ENCODE measurements around the gene TIAM2. TPM values are rescaled to one million over a fixed set of nuclear protein-coding genes. Genes with fewer than 3 reads are reported as not detected.

TIAM2 gene
- total and polyA plus RNA-seq, 8 donors = 1.1 to 44.2 (median 5.5) TPM

DNA sequence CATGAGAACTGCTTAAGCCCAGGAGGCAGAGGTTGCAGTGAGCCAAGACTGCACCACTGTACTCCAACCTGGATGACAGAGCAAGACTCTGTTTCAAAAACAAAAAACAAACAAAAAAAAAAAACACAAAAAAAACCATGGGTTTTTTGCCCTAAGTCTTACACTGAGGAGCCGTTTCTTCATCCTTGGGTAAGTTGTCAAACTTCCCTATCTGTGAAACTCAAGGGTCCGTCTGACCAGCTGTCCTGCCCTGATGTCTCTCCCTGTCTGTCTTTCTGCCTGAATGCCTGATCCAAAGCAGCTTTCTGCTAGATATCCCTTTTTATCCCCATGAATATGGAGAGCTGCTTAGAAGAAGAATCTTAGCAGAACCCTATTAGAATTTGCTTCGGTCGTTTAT is 227.4 kb downstream of the TIAM2 start:
- no peak overlapping the region for H3K4me3 ChIP-seq
- no peak for DNase-seq
- 86 to 95% (median 90%) methylated on average over 4 of the region's 4 CpGs for WGBS, 5 donors
- no peaks in the 10 kb centered on the region for H3K36me3 ChIP-seq
- intact Hi-C loops (cut with DNase I; ENCODE audit: low total_unique reads) = no loop called here
- no peak overlapping the region for H3K27ac ChIP-seq
- H3K27me3 ChIP-seq = no peaks in the 10 kb centered on the region
- H3K9me3 ChIP-seq = no peaks in the 10 kb centered on the region
- H3K4me1 ChIP-seq = peaks cover 0 to 12% (median 0%) of the 10 kb centered on the region in 4 donors
- no peak for TF ChIP-seq POLR2A (IDR thresholded peaks at IDR 0.05)
- no peak for TF ChIP-seq POLR2AphosphoS5 (IDR thresholded peaks at IDR 0.05)
- no peak for TF ChIP-seq EP300 (IDR thresholded peaks at IDR 0.05)
- TF ChIP-seq, protein P1, sequence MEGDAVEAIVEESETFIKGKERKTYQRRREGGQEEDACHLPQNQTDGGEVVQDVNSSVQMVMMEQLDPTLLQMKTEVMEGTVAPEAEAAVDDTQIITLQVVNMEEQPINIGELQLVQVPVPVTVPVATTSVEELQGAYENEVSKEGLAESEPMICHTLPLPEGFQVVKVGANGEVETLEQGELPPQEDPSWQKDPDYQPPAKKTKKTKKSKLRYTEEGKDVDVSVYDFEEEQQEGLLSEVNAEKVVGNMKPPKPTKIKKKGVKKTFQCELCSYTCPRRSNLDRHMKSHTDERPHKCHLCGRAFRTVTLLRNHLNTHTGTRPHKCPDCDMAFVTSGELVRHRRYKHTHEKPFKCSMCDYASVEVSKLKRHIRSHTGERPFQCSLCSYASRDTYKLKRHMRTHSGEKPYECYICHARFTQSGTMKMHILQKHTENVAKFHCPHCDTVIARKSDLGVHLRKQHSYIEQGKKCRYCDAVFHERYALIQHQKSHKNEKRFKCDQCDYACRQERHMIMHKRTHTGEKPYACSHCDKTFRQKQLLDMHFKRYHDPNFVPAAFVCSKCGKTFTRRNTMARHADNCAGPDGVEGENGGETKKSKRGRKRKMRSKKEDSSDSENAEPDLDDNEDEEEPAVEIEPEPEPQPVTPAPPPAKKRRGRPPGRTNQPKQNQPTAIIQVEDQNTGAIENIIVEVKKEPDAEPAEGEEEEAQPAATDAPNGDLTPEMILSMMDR (IDR thresholded peaks at IDR 0.05) = no peak

DNA sequence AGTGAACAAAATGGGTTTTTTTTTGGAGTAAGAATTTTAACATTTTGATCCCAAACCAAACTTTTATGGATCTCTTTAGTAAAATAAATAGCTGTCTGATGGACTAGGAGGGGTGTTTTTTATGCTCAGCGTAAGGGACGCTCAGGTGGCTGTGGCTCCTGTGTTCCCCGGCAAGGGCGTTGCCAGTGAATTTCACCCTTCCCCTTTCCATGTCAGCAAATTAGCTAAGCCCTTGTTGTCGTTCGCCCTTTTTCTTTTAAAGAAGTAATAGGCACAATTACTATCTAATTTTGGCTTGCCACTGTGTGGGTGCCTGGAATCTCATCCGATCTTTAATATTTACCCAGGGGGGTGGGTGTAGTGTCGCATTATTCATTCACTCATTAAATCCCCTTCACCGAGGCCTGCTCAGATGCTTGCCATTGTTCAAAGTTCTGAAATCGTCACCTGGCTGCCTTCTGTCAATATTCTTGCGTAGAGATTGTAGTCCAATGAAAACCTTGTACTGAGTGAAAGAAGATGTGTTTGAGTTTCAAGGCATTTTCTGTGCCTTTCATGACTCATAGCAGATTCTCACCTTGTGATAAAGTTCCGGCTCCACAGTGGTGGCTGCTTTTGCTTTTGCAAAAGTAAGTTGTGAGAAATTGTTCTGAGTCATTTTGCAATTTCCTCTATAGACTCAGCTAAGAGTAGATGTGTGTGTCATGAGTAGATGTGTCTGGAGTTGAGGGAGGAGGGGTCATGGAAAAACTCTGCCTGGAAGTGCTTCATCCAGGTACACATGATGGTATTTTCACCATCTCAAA is 228.7 kb downstream of the TIAM2 start:
- peaks cover 0 to 15% (median 0%) of the 10 kb centered on the region in 4 donors for H3K4me1 ChIP-seq
- H3K27me3 ChIP-seq = no peaks in the 10 kb centered on the region
- WGBS, 5 donors = 65 to 76% (median 72%) methylated on average over 12 of the region's 12 CpGs
- DNase-seq = peak in 1 of 2 donors; percentile 71
- TF ChIP-seq, protein P1 (IDR thresholded peaks at IDR 0.05) = no peak
- no peak for TF ChIP-seq POLR2A (IDR thresholded peaks at IDR 0.05)
- TF ChIP-seq POLR2AphosphoS5 (IDR thresholded peaks at IDR 0.05) = no peak
- TF ChIP-seq EP300 (IDR thresholded peaks at IDR 0.05) = no peak
- no peaks in the 10 kb centered on the region for H3K36me3 ChIP-seq
- intact Hi-C loops (cut with DNase I; ENCODE audit: low total_unique reads) = no loop called here
- H3K27ac ChIP-seq = peak overlapping the region in 1 of 5 donors; percentile 13
- H3K4me3 ChIP-seq = no peak overlapping the region
- H3K9me3 ChIP-seq = no peaks in the 10 kb centered on the region

DNA sequence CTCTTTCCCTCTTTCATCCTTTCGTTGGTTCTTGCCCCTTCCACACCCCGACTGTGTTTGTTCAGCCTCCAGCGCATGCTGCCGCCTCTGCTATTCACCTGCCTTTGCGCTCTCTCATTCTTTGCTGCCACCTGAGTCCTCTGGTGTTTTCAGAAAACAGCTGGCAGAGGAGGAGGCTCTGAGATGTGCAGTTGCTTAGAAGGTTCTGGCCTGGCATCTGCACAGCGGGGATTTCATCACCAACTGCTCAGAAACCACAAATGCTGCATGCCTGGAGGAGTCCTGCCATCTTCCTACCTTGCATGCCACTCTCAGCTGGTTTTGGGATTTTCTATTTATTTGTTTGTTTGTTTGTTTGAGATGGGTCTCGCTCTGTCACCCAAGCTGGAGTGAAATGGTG is 229.5 kb downstream of the TIAM2 start:
- WGBS, 5 donors = 83 to 94% (median 87%) methylated on average over 7 of the region's 7 CpGs
- TF ChIP-seq EP300 (IDR thresholded peaks at IDR 0.05) = no peak
- no peak overlapping the region for H3K27ac ChIP-seq

DNA sequence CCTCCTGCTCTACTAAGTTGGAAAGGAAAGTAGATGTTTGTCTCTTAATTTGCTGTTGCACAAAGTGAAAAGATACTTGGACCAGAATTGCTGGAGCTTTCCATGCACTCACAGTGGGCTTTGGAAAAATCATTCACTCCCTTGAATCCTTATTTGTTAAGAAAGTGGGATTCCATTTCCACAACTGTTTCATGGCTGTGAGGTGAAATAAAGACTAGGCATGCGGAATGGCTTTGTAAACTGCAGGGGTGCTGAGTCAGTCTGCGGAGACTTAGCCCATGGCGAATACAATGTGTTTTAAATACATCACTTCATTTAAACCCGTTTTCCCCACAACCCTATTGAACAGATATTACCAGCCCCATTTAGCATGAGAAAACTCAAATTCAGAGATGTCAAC is 231.9 kb downstream of the TIAM2 start:
- WGBS, 5 donors = 86 to 96% (median 92%) methylated on average over 4 of the region's 4 CpGs
- Histone ChIP-seq H3K27ac (no peak overlapping the region), H3K9me3 (no peaks in the 10 kb centered on the region), H3K4me3 (no peak overlapping the region), H3K4me1 (peaks cover 0 to 5% (median 0%) of the 10 kb centered on the region in 4 donors), H3K27me3 (no peaks in the 10 kb centered on the region), H3K36me3 (no peaks in the 10 kb centered on the region)
- intact Hi-C loops (cut with DNase I; ENCODE audit: low total_unique reads) = no loop called here
- TF ChIP-seq, protein P1 (IDR thresholded peaks at IDR 0.05) = no peak
- TF ChIP-seq EP300 (IDR thresholded peaks at IDR 0.05) (no peak), POLR2AphosphoS5 (IDR thresholded peaks at IDR 0.05) (no peak), POLR2A (IDR thresholded peaks at IDR 0.05) (no peak)
- DNase-seq = no peak

More for the DNA sequence above, 229.5 kb downstream of the TIAM2 start:
- no peak overlapping the region for H3K4me3 ChIP-seq
- H3K27me3 ChIP-seq = no peaks in the 10 kb centered on the region
- DNase-seq = no peak
- intact Hi-C loops (cut with DNase I; ENCODE audit: low total_unique reads) = no loop called here
- peaks cover 0 to 16% (median 0%) of the 10 kb centered on the region in 4 donors for H3K4me1 ChIP-seq
- H3K9me3 ChIP-seq = no peaks in the 10 kb centered on the region
- H3K36me3 ChIP-seq = no peaks in the 10 kb centered on the region
